ENCODE results near the gene PHF21A. TPM values are rescaled to one million over a fixed set of nuclear protein-coding genes. Genes with fewer than 3 reads are reported as not detected.
A peak's percentile ranks its signal among the peaks of the same experiment; 100 is the strongest.

PHF21A gene
- total and polyA plus RNA-seq, 7 donors, result 4.1 to 21.3 (median 17.2) TPM

DNA sequence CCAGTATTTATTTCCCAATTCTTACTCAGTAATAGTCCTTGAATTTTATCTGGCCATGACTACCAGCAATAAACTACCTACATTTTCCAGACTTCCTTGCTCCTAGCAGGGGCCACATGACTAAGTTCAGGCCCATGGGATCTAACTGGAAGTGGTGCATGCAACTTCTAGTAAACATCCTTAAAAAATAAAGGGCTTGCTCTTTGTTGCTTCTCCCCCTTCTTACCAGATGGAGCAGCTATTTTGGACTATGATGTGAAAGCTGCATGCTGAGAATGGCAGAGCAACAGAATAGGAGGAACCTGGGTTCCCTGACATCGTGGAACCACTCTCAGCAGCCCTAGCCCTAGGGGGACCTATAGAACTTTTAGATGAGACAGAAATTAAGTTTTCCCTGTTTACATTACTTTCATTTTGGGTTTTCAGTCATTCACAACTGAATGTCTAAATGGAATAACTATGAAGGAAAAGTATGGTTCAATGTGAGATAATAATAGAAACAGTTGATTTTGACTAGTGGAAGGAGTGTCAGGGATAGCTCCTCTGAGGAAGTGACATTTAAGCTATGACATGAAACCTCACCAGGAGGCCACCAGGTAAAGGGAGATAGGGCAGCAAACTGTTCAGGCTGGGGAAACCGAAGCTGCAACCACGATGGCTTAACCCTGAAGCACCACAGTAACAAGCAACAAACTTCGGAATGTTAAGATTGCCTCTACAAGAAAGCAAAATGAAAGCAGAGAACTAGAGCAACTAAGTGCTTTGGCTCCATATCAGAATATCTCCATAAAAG is 48.9 kb downstream of the PHF21A start:
- no peak overlapping the region for H3K27ac ChIP-seq
- no peaks in the 10 kb centered on the region for H3K9me3 ChIP-seq
- no peaks in the 10 kb centered on the region for H3K4me1 ChIP-seq
- H3K4me3 ChIP-seq, result no peak overlapping the region
- intact Hi-C loops (cut with DNase I), result loop anchor here in 1 of 2 donors (5.0 kb wide), 1 partner anchor 45 kb away; no protein-coding TSS in a partner anchor
- TF ChIP-seq, protein P1, sequence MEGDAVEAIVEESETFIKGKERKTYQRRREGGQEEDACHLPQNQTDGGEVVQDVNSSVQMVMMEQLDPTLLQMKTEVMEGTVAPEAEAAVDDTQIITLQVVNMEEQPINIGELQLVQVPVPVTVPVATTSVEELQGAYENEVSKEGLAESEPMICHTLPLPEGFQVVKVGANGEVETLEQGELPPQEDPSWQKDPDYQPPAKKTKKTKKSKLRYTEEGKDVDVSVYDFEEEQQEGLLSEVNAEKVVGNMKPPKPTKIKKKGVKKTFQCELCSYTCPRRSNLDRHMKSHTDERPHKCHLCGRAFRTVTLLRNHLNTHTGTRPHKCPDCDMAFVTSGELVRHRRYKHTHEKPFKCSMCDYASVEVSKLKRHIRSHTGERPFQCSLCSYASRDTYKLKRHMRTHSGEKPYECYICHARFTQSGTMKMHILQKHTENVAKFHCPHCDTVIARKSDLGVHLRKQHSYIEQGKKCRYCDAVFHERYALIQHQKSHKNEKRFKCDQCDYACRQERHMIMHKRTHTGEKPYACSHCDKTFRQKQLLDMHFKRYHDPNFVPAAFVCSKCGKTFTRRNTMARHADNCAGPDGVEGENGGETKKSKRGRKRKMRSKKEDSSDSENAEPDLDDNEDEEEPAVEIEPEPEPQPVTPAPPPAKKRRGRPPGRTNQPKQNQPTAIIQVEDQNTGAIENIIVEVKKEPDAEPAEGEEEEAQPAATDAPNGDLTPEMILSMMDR (IDR thresholded peaks at IDR 0.05), result no peak
- no peaks in the 10 kb centered on the region for H3K27me3 ChIP-seq (ENCODE audit: insufficient read depth in 3 of 3, low read length in 2 of 3)
- H3K36me3 ChIP-seq (ENCODE audit: insufficient read depth in 1 of 2, low read depth in 1 of 2), result peaks cover 0 to 24% of the 10 kb centered on the region in 2 donors
- WGBS, 3 donors, result 53 to 71% (median 53%) methylated on average over 4 of the region's 4 CpGs
- ATAC-seq, result peak in 1 of 4 donors; percentile 44
- no peak for DNase-seq

DNA sequence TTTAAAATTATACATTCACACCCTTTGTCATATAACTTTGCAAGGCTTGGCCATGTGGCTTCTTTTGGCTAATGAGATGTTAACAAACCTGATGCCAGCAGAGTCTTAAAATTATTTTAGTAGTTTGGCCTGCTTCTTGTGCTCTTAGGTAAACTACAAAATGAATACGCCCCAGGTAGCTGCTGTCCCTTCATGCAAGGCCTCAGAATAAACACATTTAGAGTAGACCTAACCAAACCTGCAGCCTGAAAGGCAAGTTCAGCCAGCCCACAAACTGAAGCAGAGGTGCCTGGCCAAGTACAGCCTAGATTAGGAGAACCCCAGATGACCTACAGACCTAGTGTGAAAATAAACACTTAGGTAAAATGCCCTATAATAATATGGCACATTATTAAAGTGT is 50.2 kb downstream of the PHF21A start:
- no peak overlapping the region for H3K4me3 ChIP-seq
- intact Hi-C loops (cut with DNase I), result loop anchor here in 1 of 2 donors (5.0 kb wide), 1 partner anchor 46 kb away; no protein-coding TSS in a partner anchor
- ATAC-seq (no peak), DNase-seq (no peak)
- no peaks in the 10 kb centered on the region for H3K9me3 ChIP-seq
- no peak overlapping the region for H3K27ac ChIP-seq
- peaks cover 5% of the 10 kb centered on the region for H3K4me1 ChIP-seq
- TF ChIP-seq, protein P1 (IDR thresholded peaks at IDR 0.05), result no peak
- 89 to 100% (median 91%) methylated on average over 1 of the region's 1 CpG for WGBS, 3 donors
- H3K36me3 ChIP-seq (ENCODE audit: insufficient read depth in 1 of 2, low read depth in 1 of 2), result peaks cover 0 to 16% of the 10 kb centered on the region in 2 donors
- no peaks in the 10 kb centered on the region for H3K27me3 ChIP-seq (ENCODE audit: insufficient read depth in 3 of 3, low read length in 2 of 3)

DNA sequence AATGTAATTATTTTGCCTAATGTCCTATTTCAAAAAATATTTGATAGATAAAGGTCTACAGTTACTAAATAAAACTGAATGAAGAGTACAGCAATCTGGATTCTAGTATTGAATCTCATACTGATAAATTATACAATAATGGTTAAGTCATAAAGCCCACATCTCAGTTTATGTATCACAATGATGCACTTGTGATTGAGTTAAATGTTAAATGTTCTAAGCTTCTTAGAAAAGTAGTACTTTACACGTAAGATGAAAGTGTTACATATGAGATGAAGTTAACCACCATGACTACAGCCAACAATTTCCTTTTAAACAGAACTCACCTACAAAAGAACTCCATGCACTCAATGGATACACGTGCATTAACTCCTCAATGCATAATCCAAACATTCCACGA is 51.7 kb downstream of the PHF21A start:
- DNase-seq, result no peak
- H3K36me3 ChIP-seq (ENCODE audit: insufficient read depth in 1 of 2, low read depth in 1 of 2), result peaks cover 0 to 10% of the 10 kb centered on the region in 2 donors
- 92 to 97% (median 95%) methylated on average over 3 of the region's 3 CpGs for WGBS, 3 donors
- no peak overlapping the region for H3K27ac ChIP-seq
- intact Hi-C loops (cut with DNase I), result no loop called here
- TF ChIP-seq, protein P1 (IDR thresholded peaks at IDR 0.05), result no peak
- ATAC-seq, result no peak
- no peaks in the 10 kb centered on the region for H3K27me3 ChIP-seq (ENCODE audit: insufficient read depth in 3 of 3, low read length in 2 of 3)
- peaks cover 5% of the 10 kb centered on the region for H3K4me1 ChIP-seq
- no peak overlapping the region for H3K4me3 ChIP-seq
- H3K9me3 ChIP-seq, result no peaks in the 10 kb centered on the region

DNA sequence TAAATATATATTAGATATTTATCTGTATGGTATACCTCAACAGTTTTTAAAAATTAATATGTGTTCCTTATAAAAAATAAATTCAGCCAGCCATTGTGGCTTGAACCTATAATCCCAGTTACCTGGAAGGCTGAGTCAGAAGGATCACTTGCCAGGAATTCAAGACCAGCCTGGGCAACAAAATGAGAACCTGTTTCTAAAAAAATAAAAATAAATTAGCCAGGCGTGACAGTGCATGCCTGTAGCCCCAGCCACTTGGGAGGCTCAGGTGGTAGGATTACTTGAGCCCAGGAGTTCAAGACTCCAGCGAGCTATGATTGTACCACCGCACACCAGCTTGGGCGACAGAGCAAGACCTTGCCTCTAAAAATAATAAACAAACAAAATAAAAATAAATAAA is 54.9 kb downstream of the PHF21A start:
- DNase-seq, result no peak
- ATAC-seq, result peak in 3 of 4 donors; percentile 34 to 61 (median 55)
- H3K27me3 ChIP-seq (ENCODE audit: insufficient read depth in 3 of 3, low read length in 2 of 3), result no peaks in the 10 kb centered on the region
- 45 to 79% (median 58%) methylated on average over 4 of the region's 4 CpGs for WGBS, 3 donors
- peaks cover 0 to 8% of the 10 kb centered on the region in 2 donors for H3K36me3 ChIP-seq (ENCODE audit: insufficient read depth in 1 of 2, low read depth in 1 of 2)
- intact Hi-C loops (cut with DNase I), result no loop called here
- no peak overlapping the region for H3K27ac ChIP-seq
- peaks cover 5% of the 10 kb centered on the region for H3K4me1 ChIP-seq
- H3K9me3 ChIP-seq, result no peaks in the 10 kb centered on the region
- TF ChIP-seq, protein P1 (IDR thresholded peaks at IDR 0.05), result no peak
- H3K4me3 ChIP-seq, result no peak overlapping the region

Measured in psoas muscle (tissue), 8 donors.